Epithelial cell of proximal tubule (primary cell): Measurements from ENCODE around the gene LSM5. TPM values are rescaled to one million over a fixed set of nuclear protein-coding genes. Genes with fewer than 3 reads are reported as not detected.

ENCODE experiments used
- DNase-seq: peaks from one replicate; pipeline ENCODE4 v3.0.0-alpha.2; 2011; ENCODE audit warnings: low read depth
- H3K4me3 ChIP-seq: 2 replicates; pipeline ENCODE4 v1.5.1; 2011; ENCODE audit warnings: low read depth, mild to moderate bottlenecking, low read length
- total RNA-seq: library from RNA; depleted of rRNA; stranded (reverse); fragments of >200 nt; gene quantifications from 2 replicates; pipeline ENCODE4 v1.2.3, GENCODE V29; 2015
- TF ChIP-seq, protein P1 (sequence below): conservative IDR thresholded peaks from 2 replicates; pipeline ENCODE4 v1.5.1; 2012; ENCODE audit warnings: low read depth, mild to moderate bottlenecking, low read length

The LSM5 gene
- total RNA-seq, 1 donor from 2014 or later = 41.1 TPM

GRCh38 chr7:32436146-32436928 lies 53.8 kb downstream of the LSM5 start:
- DNase-seq = no peak
- TF ChIP-seq, protein P1, sequence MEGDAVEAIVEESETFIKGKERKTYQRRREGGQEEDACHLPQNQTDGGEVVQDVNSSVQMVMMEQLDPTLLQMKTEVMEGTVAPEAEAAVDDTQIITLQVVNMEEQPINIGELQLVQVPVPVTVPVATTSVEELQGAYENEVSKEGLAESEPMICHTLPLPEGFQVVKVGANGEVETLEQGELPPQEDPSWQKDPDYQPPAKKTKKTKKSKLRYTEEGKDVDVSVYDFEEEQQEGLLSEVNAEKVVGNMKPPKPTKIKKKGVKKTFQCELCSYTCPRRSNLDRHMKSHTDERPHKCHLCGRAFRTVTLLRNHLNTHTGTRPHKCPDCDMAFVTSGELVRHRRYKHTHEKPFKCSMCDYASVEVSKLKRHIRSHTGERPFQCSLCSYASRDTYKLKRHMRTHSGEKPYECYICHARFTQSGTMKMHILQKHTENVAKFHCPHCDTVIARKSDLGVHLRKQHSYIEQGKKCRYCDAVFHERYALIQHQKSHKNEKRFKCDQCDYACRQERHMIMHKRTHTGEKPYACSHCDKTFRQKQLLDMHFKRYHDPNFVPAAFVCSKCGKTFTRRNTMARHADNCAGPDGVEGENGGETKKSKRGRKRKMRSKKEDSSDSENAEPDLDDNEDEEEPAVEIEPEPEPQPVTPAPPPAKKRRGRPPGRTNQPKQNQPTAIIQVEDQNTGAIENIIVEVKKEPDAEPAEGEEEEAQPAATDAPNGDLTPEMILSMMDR = no peak
- no peak overlapping the region for H3K4me3 ChIP-seq

Other genes with a start within 250 kb of the LSM5 start
- gene AVL9, start 5.1 kb upstream of the LSM5 start, total RNA-seq = 18.7 and 56.7 TPM in 2 replicates